Measurements from ENCODE around the gene C3orf70.

GRCh38 chr3:185152410-185153170, at the start of gene C3orf70:
- no peak for TF ChIP-seq CTCF (IDR thresholded peaks at IDR 0.05)
- TF ChIP-seq POLR2A (IDR thresholded peaks at IDR 0.05) = peak; percentile 10
